Measurements from ENCODE around the gene LRP1B.
"Not testable (repeated sequence)": the region's sequence is repeated elsewhere in the genome, so short reads cannot be mapped to it uniquely, and the experiment has no call there.

Gene LRP1B

DNA sequence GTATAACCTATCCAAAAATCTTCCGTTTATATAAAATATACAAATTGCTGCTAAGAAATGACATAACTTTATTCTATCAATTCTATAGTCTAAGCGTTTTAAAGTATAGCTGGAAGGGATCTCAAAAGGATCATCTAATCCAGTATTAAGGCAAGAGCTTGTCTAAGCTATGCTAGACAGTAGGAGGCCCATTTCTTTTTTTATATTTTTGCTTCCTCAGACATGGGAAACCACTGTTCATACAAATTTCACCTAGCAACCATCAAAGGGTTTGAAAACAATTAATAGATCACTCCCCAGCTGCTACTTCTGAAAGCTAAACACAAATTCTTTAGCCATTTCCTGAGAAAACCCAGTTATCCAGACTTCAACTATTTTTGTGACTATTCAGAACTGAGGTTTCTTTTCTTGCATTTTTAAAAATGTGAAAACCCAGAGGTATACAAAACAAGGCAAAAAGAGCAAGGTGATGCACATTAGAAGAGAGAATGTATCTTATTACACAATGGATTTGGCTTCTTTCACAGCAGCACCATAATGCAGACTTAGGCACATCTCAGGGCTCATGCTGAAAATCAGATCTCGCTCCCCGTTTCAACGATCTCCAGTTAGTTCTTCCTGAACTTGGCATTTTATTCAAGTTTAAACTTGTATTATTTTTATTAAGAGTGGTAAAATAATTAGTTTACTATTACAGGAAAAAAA lies 274.4 kb downstream of the LRP1B start:
- DNase-seq: no peak

- no peak for DNase-seq
These were observed 282.6 kb downstream of the LRP1B start for GRCh38 chr2:141848191-141848590.

- DNase-seq: no peak
These were observed 286.6 kb downstream of the LRP1B start for GRCh38 chr2:141844231-141844630.

DNA sequence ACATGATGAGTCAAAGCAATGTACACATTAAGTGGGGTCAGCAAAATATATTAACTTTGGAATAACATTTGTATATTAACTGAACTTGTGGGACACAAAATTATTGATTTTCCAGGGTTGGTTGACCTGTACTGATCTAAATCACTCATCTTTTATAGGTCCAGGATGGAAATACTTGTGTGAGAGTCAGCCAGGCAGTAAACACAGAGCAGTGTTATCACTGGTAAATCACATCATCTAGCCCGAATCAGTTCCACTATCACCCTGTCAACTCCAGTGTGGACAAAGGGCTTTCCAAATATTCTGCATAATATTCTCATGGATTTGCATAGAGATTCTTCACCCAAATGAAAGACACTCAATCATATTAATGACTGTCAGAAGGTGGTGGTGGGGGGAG lies 295.7 kb downstream of the LRP1B start:
- DNase-seq: no peak

DNA sequence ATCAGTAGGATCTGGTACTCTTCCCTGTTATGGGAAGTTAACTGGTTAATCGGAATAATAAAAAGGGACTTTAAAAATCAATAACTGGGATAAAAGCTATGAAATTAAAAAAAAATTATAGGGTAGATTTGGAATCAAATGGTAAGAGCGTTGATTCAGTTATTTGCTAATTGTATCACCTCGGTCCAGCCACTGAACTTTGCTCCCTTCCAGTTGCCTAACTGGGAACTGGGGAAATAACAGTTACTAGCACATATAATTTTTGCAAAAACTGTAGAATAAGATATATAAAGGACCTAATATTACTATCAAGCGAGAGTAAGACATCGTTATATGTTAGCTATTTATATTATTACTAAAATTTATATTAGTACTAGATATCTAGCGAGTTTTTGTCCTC lies 302.1 kb downstream of the LRP1B start:
- no peak for DNase-seq

GRCh38 chr2:141824790-141825189 lies 306.0 kb downstream of the LRP1B start:
- no peak for DNase-seq

DNA sequence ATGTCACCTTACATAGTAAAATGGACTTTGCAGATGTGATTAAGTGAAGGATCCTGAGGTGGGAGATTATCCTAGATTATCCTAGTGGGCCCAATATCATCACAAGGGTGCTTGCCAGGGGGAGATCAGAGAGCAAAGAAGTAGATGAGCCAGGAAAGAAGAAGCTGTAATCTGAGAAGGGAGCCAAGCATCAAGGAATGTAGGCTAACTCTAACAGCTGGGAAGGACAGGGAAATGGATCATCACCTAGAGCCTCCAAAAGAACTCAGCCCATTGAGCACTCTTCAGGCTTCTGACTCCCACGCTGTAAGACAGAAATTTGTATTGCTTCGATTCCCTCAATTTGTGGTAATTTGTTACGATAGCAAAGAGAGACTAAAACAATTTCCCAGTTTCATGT lies 309.9 kb downstream of the LRP1B start:
- no peak for DNase-seq

DNA sequence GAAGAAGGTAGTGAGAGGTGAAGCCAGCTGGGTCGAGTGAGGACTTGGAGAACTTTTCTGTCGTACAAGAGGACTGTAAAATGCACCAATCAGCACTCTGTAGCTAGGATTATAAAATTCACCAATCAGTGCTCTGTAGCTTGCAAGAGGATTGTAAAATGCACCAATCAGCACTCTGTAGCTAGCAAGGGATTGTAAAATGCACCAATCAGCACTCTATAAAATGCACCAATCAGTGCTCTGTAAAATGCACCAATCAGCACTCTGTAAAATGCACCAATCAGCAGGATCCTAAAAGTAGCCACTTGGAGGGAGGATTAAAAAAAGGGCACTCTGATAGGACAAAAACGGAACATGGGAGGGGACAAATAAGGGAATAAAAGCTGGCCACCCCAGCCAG lies 315.5 kb downstream of the LRP1B start:
- not testable (repeated sequence) for DNase-seq

- DNase-seq: no peak
These were observed 316.7 kb downstream of the LRP1B start for GRCh38 chr2:141814150-141814549.

DNA sequence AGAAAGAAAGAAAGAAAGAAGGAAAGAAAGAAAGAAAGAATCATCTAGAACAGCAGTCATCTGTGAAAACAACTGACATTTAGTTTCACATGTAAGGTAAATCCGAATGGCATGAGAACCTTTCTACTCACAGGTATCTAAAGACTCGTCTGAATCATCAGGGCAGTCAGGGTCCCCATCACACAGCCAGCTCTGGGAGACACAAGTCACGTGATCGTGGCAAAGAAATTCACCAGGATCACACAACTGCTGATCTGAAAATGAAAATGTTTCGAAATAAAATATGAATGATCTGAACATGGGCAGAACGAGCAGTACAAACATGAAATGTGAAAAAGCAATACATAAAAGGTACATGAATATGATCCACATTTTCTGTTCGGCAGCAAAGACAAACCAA lies 320.7 kb downstream of the LRP1B start:
- DNase-seq: no peak

GRCh38 chr2:141806090-141806489 lies 324.7 kb downstream of the LRP1B start:
- DNase-seq: no peak

DNA sequence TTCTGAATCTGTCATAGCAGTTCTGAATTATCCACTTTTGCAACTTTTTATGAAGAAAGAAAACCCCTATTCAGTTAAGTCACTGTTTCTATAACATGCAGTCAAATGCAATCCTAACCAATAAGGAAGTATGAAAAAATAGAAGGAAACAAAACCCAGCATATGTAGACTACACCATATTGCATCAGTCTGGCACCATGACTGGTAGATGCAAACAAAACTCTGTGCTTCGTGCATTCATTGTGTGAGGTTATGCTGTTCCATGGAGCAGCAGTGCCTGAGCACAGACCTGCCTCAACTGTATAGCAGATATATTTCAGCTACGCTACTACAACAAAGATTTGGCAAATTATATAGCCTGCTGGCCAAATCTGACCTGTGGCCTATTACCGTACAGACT lies 325.5 kb downstream of the LRP1B start:
- DNase-seq: no peak

DNA sequence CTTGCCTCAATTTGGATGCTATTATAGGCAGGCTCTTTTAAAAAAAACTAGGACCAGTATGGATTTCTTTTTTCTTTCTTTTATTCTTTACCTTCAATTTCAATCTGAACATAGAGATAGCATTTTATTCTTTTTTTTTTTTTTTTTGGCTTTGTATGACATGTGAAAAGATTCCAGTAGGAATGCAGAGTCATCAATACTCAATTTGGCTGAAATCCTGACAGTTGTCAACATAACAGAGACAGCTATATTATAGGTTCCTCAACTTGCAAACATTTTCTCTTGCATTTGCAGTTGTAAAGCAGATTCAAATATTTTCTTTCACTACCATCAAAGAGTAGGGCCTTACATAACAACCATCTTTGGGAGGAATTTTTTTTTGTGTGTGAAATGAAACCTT lies 334.4 kb downstream of the LRP1B start:
- no peak for DNase-seq

- no peak for DNase-seq
These were observed 339.3 kb downstream of the LRP1B start for GRCh38 chr2:141791521-141791920.

- DNase-seq: no peak
These were observed 348.2 kb downstream of the LRP1B start for GRCh38 chr2:141782574-141782973.

DNA sequence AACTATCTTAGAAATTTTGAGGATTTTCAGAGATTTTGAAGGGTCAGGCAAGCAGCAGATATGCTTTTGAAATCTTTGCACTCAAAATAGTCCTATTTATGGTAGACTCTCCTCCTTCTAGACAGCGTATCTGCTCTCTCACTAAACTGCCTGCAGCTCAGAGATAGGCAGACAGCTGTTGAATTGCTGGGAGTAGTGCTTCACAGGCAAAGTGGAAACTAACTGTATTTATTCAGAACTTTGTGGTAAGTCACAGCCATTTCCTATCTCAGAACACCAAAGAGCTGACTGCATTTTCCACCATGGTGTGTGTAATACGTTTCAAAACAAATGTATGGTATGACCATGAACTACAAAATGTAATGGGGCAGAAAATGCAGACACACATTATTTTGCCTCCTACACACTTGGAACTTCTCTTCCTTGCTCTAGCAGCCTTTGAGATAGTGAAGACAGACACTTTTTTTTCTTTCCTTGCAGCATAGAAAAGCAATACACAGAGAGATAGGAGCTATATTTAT lies 352.4 kb downstream of the LRP1B start:
- no peak for DNase-seq

DNA sequence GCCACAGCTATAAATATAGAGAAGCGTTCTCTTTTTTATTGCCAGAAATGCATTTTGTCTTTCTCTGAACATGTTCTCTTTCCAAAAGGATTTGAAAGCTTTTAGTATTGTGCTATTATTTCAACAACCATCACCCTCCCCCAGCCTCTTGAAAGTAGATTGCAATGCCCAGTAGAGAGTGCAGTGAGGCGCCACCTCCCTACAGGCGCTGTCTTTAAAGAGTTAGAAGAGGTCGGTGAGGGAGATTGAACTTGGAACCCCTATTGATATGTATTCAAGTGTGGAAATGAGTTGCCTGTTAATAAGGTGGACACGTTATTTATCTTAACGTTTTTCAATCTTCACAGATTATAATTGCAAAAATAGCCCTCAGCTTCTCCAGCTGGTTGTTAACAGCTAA lies 360.3 kb downstream of the LRP1B start:
- no peak for DNase-seq

DNA sequence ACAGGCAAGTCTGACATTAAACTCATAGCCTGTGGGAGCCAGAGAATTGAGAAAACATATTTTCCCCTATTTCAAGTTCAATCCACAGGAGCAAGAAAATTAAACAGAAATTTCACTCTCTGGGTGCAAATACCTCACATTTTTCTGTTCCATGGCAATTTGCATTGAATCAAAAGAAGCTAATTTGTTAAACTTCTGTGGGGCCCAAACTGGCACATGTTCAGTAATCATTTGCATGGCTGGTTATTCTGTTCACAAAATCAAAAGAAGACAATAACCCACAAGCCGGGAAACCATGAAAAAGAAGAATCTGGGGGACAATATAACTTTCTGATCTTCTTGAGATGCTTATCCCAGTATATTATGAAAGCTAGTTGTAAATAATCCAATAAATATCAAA lies 363.1 kb downstream of the LRP1B start:
- DNase-seq: no peak

GRCh38 chr2:141767051-141767450 lies 363.8 kb downstream of the LRP1B start:
- DNase-seq: no peak

- no peak for DNase-seq
These were observed 364.6 kb downstream of the LRP1B start for GRCh38 chr2:141766225-141766624.

DNA sequence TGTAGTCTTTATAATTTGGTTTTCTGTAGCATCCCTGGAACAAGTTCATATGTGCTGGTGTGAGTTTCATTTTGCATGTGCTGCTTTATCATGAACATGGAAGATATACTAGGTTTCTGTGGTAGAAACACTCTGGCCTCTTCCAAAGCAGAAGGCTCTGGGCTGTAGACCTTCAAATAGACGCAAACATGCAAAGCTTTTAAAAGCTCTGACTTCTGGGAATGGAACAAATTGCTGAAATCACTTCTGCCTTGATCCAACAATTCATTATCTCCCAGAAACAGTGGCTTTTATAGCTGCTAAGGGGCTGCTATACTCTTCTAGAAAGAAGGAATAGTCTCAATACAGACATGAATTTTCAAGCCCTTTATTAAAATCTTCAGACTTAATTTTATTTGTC lies 382.2 kb downstream of the LRP1B start:
- DNase-seq: no peak

- DNase-seq: no peak
These were observed 389.2 kb downstream of the LRP1B start for GRCh38 chr2:141741652-141742051.

DNA sequence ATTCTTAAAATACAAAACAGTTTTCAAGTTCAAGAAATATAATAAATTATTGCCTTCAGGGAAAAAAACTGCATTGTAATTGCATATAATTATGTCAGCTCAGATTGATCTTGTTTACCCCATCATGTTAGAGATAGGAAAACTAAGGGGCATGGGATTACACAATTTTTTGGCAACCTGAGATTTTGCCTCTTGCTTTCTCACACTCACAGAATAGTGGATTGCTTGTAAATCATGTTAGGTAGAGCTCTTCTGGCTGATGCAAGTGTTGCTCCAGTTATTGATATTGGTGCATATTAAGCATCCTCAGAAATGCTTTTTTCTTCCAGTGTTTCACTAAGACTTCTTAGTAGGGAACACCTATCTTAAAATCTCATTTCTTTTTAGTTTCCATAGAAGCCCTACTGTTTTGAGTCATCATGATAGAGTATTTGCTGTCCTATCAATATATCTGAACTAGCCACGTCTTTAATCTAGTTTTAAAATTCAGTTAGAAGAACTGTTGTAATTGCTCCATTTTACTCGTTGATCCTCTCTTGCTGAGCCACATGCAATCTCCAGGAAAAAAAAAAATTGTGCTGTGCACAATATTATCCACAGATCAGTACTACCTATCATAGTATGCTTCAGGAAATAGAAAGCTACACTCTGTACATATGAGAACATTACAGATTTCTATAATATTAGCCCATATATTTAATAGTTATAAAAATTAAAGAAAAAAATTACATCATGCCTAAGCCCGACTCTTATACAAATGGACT lies 393.1 kb downstream of the LRP1B start:
- DNase-seq: no peak

DNA sequence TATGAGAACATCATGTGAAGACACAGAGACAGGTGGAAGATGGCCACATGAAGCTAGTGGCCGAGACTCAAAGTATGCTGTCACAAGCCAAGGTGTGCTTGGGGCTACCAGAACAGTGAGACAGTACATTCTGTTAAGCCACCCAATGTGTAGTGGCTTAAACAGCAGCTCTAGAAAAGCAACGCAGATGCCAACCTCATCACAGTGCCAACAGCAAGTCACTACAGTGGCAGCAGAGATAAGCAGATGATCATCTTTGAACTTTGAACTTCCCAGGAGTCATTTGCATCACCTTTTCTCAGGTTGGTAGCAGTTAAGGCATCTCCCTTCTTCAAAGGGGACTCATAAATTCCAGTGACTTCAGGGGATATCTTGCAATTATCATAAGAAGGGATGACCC lies 394.4 kb downstream of the LRP1B start:
- DNase-seq: no peak

- no peak for DNase-seq
These were observed 401.9 kb downstream of the LRP1B start for GRCh38 chr2:141728886-141729285.
